ENCODE data around the gene FREM3.
"Not testable (repeated sequence)": the region's sequence is repeated elsewhere in the genome, so short reads cannot be mapped to it uniquely, and the experiment has no call there.

Gene FREM3

DNA sequence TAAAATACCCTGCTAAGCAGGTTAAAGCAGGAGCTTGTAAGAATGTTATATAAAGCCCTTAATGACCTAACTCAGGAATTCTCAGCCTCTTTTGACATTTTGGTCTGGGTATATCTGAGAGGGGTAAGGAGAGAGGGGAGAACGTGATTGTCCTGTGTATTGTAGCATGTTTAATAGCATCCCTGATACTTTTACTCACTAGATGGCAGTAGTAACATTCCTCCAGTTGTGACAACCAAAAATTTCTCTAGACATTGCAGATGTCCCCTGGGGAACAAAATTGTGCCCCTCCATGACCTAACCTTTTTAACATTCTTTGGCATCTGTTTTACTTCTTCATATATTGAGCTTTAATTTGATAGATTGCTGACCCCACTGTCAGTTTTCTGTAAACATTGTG lies 169.1 kb downstream of the FREM3 start:
- DNase-seq = no peak

DNA sequence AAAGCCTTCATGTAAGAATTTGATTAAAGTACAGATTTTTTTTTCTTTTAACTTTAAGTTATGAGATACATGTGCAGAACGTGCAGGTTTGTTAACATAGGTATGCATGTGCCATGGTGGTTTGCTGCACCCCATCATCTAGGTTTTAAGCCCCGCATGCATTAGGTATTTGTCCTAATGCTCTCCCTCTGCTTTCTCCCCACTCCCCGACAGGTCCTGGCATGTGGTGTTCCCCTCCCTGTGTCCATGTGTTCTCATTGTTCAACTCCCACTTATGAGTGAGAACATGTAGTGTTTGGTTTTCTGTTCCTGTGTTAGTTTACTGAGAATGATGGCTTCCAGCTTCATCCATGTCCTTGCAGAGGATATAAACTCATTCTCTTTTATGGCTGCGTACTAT lies 172.4 kb downstream of the FREM3 start:
- DNase-seq, H3K9me3 Mint-ChIP-seq, H3K27ac Mint-ChIP-seq, CTCF ChIA-PET, H3K4me3 Mint-ChIP-seq, H3K27me3 Mint-ChIP-seq, H3K4me1 Mint-ChIP-seq: not testable (repeated sequence)
- H3K36me3 Mint-ChIP-seq = peaks cover 54% of the 10 kb centered on the region

More for the DNA sequence above, 169.1 kb downstream of the FREM3 start:
- CTCF ChIA-PET = interaction anchor here (0.7 to 1.8 kb wide), 4 partner anchors 12 to 27 kb away, joined by 4 to 5 read pairs (median 4); no protein-coding TSS in a partner anchor
- H3K27me3 Mint-ChIP-seq = no peaks in the 10 kb centered on the region
- H3K27ac Mint-ChIP-seq = peak overlapping the region; percentile 58
- H3K36me3 Mint-ChIP-seq = peaks cover 52% of the 10 kb centered on the region
- no peaks in the 10 kb centered on the region for H3K9me3 Mint-ChIP-seq
- no peak overlapping the region for H3K4me3 Mint-ChIP-seq
- H3K4me1 Mint-ChIP-seq = no peaks in the 10 kb centered on the region
